HG02885 (cell line): ENCODE results near the gene PEG3.

ENCODE experiments used
- ATAC-seq: cut with Tn5 transposase; IDR thresholded peaks from one replicate; pipeline ENCODE4 v1.9.1; 2021; ENCODE audit warnings: mild to moderate bottlenecking; ENCODE audit not compliant: unreplicated experiment, poor library complexity

The PEG3 gene

DNA sequence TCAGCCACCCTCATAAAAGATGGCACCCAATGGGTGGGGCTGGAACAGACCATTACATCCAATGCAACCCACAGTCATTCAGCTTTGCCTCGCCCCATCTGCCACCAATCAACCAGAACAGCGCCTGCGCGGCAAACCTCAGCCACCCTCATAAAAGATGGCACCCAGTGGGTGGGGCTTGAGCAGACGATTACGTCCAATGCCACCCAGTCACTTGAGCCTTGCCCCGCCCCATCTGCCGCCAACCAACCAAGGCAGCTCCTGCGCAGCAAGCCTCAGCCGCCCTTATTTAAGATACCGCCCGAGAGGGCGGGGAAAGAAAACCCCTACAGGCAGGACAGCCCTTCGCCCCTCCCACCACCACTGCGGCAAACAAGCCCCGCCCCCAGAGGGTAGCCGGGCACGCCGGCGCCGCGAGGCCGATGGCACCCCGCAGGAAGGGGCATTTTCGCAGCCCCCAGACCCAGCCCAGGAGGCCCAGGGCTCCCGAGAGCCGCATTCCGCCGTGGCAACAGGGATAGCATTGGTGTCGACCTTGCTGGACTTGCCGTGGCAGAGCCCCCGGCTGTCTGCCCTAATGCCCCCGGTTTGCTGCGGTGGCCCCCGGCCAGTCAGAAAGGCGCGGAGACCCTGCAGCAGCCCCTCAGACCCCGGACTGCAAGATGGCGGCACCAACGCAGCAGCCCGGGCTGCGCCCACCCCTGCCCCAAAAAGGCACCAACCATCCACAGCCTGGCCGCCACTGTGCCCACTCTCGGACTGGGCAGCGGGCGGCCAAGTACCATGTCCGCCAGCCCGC lies 675 bp downstream of the PEG3 start:
- ATAC-seq: no peak

DNA sequence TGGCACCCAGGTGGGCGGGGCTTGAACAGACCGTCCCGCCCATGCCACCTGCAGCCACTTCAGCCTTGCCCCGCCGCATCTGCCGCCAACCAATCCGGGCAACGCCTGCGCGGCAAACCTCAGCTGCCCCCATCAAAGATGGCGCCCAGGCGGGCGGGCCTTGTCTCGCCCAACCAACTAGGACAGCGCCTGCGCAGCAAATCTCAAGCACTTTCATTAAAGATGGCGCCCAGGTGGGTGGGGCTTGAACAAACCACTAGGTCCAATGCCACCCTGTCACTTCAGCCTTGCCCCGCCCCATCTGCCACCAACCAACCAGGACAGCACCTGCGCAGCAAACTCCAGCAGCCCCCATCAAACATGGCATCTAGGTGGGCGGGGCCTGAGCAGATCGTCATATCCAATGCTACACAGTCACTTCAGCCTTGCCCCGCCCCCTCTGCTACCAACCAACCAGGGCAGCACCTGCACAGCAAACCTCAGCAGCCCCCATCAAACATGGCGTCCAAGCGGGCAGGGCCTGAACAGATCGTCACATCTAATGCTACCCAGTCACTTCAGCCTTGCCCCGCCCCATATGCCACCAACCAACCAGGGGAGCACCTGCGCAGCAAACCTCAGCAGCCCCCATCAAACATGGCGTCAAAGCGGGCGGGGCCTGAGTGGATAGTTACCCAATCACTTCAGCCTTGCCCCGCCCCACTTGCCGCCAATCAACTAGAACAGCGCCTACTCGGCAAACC lies 1.4 kb downstream of the PEG3 start:
- ATAC-seq: no peak

GRCh38 chr19:56838024-56838908 lies 2.3 kb downstream of the PEG3 start:
- ATAC-seq: no peak

GRCh38 chr19:56837492-56838023 lies 3.0 kb downstream of the PEG3 start:
- no peak for ATAC-seq

- ATAC-seq: no peak
These were observed 3.5 kb downstream of the PEG3 start for GRCh38 chr19:56837004-56837403.

DNA sequence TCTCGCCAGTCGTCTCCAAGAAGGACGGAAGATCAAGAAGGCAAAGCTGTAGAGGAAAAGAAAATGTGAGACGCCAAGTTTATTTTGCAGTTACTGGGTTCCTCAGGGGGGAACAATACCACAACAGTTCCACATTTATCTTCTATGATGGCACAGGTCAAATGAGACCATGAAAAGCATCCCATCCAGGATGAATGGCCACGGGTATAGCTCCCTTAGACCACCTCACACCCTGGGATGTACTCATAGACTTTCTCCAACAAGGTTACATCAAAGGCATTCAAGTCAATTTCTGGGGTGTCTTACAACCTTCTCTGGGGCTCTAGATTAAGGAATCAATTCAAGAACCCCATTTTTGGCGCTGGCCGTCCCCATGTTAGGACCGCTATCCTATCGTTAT lies 4.5 kb downstream of the PEG3 start:
- no peak for ATAC-seq

DNA sequence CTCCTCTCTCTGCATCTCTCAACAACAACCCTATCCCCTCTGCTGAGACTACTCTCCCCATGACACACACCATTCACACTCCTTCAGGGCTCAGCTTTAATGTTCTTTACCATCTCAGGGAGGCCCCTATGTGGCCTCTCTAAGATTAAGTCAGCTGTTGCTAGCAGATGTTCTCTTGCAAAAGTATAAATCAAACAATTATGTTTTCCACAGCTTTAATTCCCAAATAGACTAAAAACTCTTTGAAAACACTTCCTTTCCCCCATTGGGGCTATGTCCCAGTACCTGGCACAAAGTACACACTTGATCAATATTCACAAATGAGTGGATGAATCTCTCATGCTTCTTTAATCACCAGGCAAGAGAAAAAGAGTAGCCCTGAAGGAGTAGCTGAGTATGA lies 5.1 kb downstream of the PEG3 start:
- ATAC-seq: no peak

DNA sequence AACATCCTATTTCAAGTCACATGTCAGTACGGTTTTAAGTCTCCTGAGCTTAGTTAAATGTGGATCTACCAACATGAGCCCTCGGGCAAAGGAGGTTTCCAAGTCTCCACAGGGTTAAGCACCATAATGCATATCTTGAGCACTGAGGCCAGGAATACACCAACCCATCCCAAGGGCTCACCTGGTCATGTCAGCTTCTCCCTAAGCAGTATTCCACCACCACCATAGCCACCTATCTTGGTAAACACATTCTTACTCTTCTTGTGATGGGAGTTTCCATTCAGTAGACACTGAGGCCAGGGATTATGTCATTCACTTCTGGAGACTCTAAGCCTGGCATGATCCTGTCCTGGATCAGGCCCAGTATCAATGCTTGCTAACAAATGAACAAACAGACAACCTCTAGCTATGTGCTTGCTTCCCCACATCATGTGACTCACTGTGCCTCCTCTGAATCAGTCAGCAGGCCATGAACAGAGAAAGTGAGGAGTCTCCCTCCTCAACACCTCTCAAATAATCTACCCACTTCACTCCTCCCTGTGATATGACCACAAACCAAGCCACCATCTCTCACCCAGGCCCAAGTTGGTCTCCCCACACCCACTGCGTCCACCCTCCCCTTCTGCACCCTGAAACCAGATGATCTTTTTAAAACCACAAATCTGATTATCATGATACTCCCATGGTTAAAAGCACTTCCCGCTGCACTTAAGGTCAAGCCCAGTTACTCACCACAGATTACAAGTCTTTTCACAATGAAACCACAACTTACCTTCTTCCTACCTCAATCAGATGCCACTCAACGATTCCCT lies 5.8 kb downstream of the PEG3 start:
- ATAC-seq: no peak

DNA sequence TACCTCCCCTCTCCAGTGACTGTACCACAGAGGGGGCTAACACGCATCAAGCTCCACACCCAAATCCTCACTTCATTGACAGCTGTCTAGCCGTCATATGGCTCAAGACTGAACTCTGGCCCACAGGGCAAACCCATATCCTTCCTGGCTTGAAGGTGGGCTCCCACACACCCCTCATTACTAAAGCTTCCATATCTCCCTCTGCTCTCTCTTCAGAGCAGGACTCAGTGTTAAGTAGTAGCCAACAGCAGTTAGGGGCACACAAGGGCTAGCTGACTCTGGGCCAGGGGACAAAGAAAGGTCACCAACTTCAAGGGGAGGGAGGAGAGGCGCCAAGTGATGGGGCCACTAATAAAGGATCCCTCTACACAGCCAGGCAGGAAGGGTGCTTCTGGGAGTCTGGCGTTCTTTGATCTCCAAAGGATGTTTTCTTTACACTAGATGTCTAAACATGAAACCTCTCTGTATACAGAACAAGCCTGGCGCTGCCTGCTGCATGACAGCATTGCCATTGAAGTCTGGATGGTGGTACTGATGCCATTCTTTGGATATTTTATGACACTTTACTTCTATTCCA lies 8.1 kb downstream of the PEG3 start:
- no peak for ATAC-seq

GRCh38 chr19:56831255-56831654 lies 9.3 kb downstream of the PEG3 start:
- ATAC-seq: no peak

- ATAC-seq: no peak
These were observed 10.9 kb downstream of the PEG3 start for GRCh38 chr19:56829596-56829995.

GRCh38 chr19:56827708-56828107 lies 12.8 kb downstream of the PEG3 start:
- ATAC-seq: no peak

GRCh38 chr19:56823956-56824355 lies 16.6 kb downstream of the PEG3 start:
- no peak for ATAC-seq

DNA sequence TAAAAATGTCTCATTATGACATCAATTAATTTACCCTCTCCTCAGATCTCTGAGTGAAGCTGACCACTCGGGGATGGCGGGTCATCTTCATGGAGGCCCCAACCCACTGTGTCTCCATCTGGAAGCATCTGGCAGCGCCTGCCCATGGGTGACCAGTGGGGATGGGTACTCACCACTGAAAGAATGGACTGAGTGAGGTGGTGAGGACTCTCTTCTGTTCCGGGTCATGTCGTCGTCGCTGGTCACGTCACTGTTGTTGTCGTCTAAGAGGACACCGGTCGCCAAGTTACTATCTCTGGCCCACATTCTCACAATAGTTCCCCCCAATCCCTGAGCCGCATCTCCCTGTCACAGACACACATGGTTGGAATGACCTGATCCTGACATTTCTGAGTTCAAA lies 17.1 kb downstream of the PEG3 start:
- ATAC-seq: no peak

GRCh38 chr19:56822755-56823154 lies 17.8 kb downstream of the PEG3 start:
- ATAC-seq: no peak

GRCh38 chr19:56821675-56822074 lies 18.9 kb downstream of the PEG3 start:
- no peak for ATAC-seq

- ATAC-seq: no peak
These were observed 19.3 kb downstream of the PEG3 start for GRCh38 chr19:56821209-56821608.

GRCh38 chr19:56819166-56819565 lies 21.4 kb downstream of the PEG3 start:
- no peak for ATAC-seq

GRCh38 chr19:56814656-56815055 lies 25.9 kb downstream of the PEG3 start:
- ATAC-seq: no peak
